HFF-Myc (cell line): ENCODE data around the gene PACRG.

Source experiments
- DNase-seq: peaks from one replicate; pipeline ENCODE4 v3.0.0-alpha.2; 2011; ENCODE audit warnings: low read depth; ENCODE audit errors: extremely low read depth
- H3K4me3 ChIP-seq: replicated peaks from 2 replicates; pipeline ENCODE4 v1.5.1; 2011; ENCODE audit warnings: low read depth, mild to moderate bottlenecking, control low read depth, low read length
- TF ChIP-seq, protein P1 (sequence below): IDR thresholded peaks from 2 replicates; pipeline ENCODE4 v1.5.1; 2012; ENCODE audit warnings: mild to moderate bottlenecking, low read depth, low read length, control low read depth; ENCODE audit errors: missing control alignments

PACRG gene

DNA sequence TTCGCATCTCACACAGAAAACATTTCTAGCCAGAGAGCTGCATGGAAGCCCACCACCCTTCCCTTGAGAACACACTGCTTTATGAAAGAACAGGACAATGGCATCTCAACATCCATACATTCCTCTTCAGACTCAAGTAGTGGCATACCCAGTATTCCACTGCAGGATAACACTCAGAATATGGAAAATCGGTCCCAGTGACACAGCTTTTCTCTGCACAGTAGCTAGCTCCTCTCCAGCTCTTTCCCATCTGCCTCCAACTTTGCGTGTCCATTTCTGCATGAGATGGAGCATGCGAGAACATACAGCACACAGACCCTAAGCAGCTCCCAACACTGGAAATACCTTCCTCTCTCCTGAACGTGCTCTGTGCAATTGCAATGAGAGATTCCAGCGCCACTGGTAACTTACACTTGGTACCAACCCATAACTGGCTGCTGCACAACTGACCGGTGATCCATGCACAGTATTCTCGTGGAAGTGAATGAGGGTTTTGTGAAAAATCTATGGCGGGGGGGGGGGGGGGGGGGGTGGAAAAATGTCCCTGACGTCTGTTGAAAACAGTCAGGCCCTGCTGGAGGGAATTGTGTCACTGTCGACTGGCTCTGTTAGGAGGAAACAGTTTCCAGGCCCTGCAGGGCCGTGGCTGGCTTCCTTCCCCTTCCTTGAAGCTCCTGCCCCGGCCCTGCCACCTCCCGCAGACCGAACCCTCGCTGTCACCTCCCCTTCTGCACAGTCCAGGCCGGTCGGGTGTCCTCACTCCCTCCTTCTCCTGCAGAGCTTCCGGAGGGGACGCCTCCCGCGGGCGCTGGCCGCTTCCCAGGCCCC, 420.9 kb downstream of the PACRG start:
- TF ChIP-seq, protein P1, sequence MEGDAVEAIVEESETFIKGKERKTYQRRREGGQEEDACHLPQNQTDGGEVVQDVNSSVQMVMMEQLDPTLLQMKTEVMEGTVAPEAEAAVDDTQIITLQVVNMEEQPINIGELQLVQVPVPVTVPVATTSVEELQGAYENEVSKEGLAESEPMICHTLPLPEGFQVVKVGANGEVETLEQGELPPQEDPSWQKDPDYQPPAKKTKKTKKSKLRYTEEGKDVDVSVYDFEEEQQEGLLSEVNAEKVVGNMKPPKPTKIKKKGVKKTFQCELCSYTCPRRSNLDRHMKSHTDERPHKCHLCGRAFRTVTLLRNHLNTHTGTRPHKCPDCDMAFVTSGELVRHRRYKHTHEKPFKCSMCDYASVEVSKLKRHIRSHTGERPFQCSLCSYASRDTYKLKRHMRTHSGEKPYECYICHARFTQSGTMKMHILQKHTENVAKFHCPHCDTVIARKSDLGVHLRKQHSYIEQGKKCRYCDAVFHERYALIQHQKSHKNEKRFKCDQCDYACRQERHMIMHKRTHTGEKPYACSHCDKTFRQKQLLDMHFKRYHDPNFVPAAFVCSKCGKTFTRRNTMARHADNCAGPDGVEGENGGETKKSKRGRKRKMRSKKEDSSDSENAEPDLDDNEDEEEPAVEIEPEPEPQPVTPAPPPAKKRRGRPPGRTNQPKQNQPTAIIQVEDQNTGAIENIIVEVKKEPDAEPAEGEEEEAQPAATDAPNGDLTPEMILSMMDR, result no peak
- no peak overlapping the region for H3K4me3 ChIP-seq
- DNase-seq, result no peak

DNA sequence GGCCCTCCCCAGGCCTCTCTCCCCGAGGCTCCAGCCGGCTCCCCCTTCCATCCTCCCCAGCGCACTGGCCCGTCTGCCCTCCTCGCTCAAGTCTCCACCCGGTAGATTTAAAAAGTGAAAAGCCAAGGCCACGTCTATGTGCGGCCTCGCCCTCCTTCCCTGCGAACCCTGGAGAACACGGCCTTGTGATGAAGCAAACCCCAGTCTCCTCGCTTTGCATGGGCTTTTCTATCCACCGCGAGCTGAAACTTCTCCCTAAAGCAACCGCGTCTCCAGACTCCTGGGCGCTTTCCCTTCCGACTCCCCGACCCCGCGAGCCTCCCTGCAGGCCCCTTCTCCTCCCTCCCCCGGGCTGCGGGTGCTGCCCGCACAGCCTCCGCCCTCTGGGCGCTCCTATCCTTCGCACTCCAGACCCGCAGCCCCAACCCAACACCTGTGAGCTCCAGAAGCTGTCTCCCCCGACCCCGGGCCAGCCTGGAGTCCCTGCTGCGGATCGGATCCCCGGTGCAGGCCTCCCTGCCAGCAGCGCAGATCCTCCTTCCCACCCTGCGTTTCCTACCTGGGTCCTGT, 421.6 kb downstream of the PACRG start:
- no peak overlapping the region for H3K4me3 ChIP-seq
- TF ChIP-seq, protein P1, result no peak
- no peak for DNase-seq

DNA sequence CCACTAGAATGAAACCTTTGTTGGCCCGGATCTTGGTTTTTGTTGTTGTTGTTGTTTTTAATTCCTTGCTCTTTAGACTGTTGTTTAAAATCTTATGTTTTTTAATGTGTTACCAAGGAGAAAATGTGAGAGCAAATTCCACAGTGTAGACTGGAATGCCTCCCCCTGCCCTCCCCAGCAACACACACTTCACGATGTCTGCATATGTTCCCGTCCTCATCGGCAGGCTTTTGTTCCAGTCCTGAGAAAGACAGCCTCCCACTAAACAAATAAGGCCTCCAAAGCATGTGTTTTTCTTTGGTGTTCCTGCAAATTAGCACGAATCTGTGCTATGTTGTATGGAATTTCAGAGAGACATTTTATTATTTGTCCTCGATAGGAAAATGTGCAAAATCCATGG, 423.4 kb downstream of the PACRG start:
- TF ChIP-seq, protein P1, result no peak
- H3K4me3 ChIP-seq, result no peak overlapping the region
- DNase-seq, result no peak

DNA sequence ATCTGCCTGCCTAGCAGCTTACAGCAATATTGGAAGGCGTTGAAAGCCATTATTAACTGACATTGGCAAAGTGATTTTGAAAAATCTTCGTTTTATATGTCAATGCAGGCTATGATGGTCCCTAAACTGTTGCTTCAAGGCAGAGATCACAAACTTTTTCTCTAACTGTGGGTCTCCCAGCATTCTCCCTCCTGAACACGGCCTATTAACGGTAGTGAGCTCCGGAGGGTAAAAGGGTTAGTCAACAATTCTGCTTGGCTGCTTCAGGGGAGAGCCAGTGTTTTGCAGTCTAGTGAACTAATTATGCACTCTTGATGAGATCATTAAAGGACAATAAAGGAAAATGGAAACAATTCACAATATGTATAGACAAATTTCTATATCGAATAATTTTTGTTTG, 424.9 kb downstream of the PACRG start:
- TF ChIP-seq, protein P1, result no peak
- DNase-seq, result no peak
- H3K4me3 ChIP-seq, result no peak overlapping the region

DNA sequence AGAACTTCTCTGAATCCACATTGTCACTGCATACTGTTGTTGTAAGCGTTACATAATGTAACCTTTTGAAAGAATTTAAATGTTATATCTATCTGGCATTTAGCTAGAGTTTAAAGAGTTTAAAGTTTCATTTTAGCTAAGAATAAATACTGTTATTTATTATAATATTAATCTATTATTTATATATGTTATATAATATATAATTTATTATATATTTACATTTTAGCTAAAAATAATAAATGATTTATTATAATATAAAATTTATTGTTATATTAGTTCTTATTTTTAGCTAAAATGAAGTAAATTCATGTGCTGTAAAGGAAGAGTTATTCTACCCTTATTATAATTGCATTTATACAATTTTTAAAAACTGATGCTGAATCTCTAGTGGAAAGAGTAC, 431.3 kb downstream of the PACRG start:
- no peak for DNase-seq
- TF ChIP-seq, protein P1, result no peak
- H3K4me3 ChIP-seq, result no peak overlapping the region

DNA sequence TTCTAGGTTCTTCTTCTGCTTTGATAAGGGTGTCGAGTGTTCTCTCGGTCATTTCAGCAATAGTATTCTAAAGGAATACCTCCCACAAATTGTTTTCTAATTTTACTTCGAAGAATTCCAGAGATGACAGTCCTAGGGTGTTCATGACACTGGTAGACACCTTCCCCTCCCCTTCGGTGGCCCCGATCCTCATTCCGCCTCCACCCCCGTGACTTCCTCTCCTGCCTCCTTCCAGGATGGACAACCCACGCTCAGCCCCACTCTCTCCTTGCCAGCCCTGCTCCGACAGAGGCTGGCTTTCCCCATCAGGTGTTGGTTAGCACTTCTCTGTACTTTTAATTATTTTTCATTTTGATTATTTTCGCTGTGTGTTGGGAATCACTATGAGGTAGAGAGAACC, 431.9 kb downstream of the PACRG start:
- DNase-seq, result no peak
- TF ChIP-seq, protein P1, result no peak

More for the DNA sequence above, 431.9 kb downstream of the PACRG start:
- no peak overlapping the region for H3K4me3 ChIP-seq
